BE2C (cell line): ENCODE data around the gene NOD2.

Source experiments
- DNase-seq: peaks from one replicate; pipeline ENCODE4 v3.0.0-alpha.2; 2020
- H3K27me3 ChIP-seq: fragments of 250-450 bp; sonication (Bioruptor Pico); 2 replicates; pipeline ENCODE4 v1.5.1; 2020; ENCODE audit warnings: mild to moderate bottlenecking
- H3K36me3 ChIP-seq: fragments of 250-450 bp; sonication (Bioruptor Pico); 2 replicates; pipeline ENCODE4 v1.5.1; 2020; ENCODE audit warnings: mild to moderate bottlenecking
- H3K4me1 ChIP-seq: fragments of 250-450 bp; sonication (Bioruptor Pico); 2 replicates; pipeline ENCODE4 v1.5.1; 2020
- H3K4me3 ChIP-seq: 2 replicates; pipeline ENCODE4 v1.5.1; 2011; ENCODE audit warnings: low read depth, low read length
- H3K9me3 ChIP-seq: fragments of 250-450 bp; sonication (Bioruptor Pico); 2 replicates; pipeline ENCODE4 v1.5.1; 2020
- CTCF ChIP-seq: IDR thresholded peaks from 2 replicates; pipeline ENCODE4 v1.5.1; 2012; ENCODE audit warnings: mild to moderate bottlenecking, low read depth, low read length

The NOD2 gene

GRCh38 chr16:50705436-50706110 is 12.2 kb downstream of the NOD2 start:
- Histone ChIP-seq H3K9me3 (no peaks in the 10 kb centered on the region), H3K36me3 (no peaks in the 10 kb centered on the region), H3K27me3 (no peaks in the 10 kb centered on the region), H3K4me1 (no peaks in the 10 kb centered on the region), H3K4me3 (no peak overlapping the region)
- DNase-seq: no peak
- TF ChIP-seq CTCF: no peak

- no peaks in the 10 kb centered on the region for H3K27me3 ChIP-seq
- TF ChIP-seq CTCF: no peak
Observed at GRCh38 chr16:50706250-50706649, 12.8 kb downstream of the NOD2 start.

GRCh38 chr16:50708373-50709060 is 15.1 kb downstream of the NOD2 start:
- no peak for DNase-seq
- TF ChIP-seq CTCF: no peak
- no peaks in the 10 kb centered on the region for H3K9me3 ChIP-seq
- H3K27me3 ChIP-seq: no peaks in the 10 kb centered on the region
- no peak overlapping the region for H3K4me3 ChIP-seq
- no peaks in the 10 kb centered on the region for H3K36me3 ChIP-seq
- peaks cover 9% of the 10 kb centered on the region for H3K4me1 ChIP-seq

More at GRCh38 chr16:50706250-50706649, 12.8 kb downstream of the NOD2 start:
- H3K4me1 ChIP-seq: no peaks in the 10 kb centered on the region
- H3K4me3 ChIP-seq: no peak overlapping the region
- no peaks in the 10 kb centered on the region for H3K9me3 ChIP-seq
- no peak for DNase-seq
- no peaks in the 10 kb centered on the region for H3K36me3 ChIP-seq

GRCh38 chr16:50709061-50709684 is 15.8 kb downstream of the NOD2 start:
- H3K27me3 ChIP-seq: no peaks in the 10 kb centered on the region
- H3K4me3 ChIP-seq: no peak overlapping the region
- H3K36me3 ChIP-seq: no peaks in the 10 kb centered on the region
- peaks cover 9% of the 10 kb centered on the region for H3K4me1 ChIP-seq
- no peak for TF ChIP-seq CTCF
- H3K9me3 ChIP-seq: no peaks in the 10 kb centered on the region
- DNase-seq: no peak

- H3K4me3 ChIP-seq: no peak overlapping the region
- H3K36me3 ChIP-seq: no peaks in the 10 kb centered on the region
- H3K27me3 ChIP-seq: no peaks in the 10 kb centered on the region
- peaks cover 9% of the 10 kb centered on the region for H3K4me1 ChIP-seq
- TF ChIP-seq CTCF: no peak
- DNase-seq: no peak
- no peaks in the 10 kb centered on the region for H3K9me3 ChIP-seq
Observed at GRCh38 chr16:50709980-50710379, 16.6 kb downstream of the NOD2 start.

- H3K36me3 ChIP-seq: no peaks in the 10 kb centered on the region
- no peaks in the 10 kb centered on the region for H3K27me3 ChIP-seq
- TF ChIP-seq CTCF: no peak
- no peak for DNase-seq
- no peaks in the 10 kb centered on the region for H3K9me3 ChIP-seq
- no peak overlapping the region for H3K4me3 ChIP-seq
- peaks cover 9% of the 10 kb centered on the region for H3K4me1 ChIP-seq
Observed at GRCh38 chr16:50711040-50711439, 17.6 kb downstream of the NOD2 start.
